ENCODE results near the gene PI4KA. TPM values are rescaled to one million over a fixed set of nuclear protein-coding genes. Genes with fewer than 3 reads are reported as not detected.
"Not testable (repeated sequence)": the region's sequence is repeated elsewhere in the genome, so short reads cannot be mapped to it uniquely, and the experiment has no call there.

Gene PI4KA
- total RNA-seq, 6 experiments from 2014 or later, result 35.3 to 55.4 (median 47.7) TPM

- no peaks in the 10 kb centered on the region for H3K4me1 ChIP-seq
- no peaks in the 10 kb centered on the region for H3K27me3 ChIP-seq
- ATAC-seq, result no peak
- no peaks in the 10 kb centered on the region for H3K36me3 ChIP-seq
- TF ChIP-seq POLR2A (IDR thresholded peaks at IDR 0.05) (no peak), CTCF (IDR thresholded peaks at IDR 0.05) (no peak)
- no peaks in the 10 kb centered on the region for H3K9me3 ChIP-seq
- H3K4me3 ChIP-seq, result no peak overlapping the region
- WGBS (ENCODE audit: insufficient coverage, low coverage, low lambda C conversion rate, missing lambda C conversion rate), result 58% methylated on average over 1 of the region's 1 CpG
- H3K27ac ChIP-seq, result no peak overlapping the region
- no peak for DNase-seq
- intact Hi-C loops (cut with DNase I), result no loop called here
These were observed 192.1 kb downstream of the PI4KA start for GRCh38 chr22:20666560-20666959.

GRCh38 chr22:20664594-20664959 is 194.0 kb downstream of the PI4KA start:
- no peak for ATAC-seq
- TF ChIP-seq POLR2A (IDR thresholded peaks at IDR 0.05) (no peak), CTCF (IDR thresholded peaks at IDR 0.05) (no peak)
- no CpG with 5 or more reads among the region's 1 CpG for WGBS (ENCODE audit: insufficient coverage, low coverage, low lambda C conversion rate, missing lambda C conversion rate)
- Histone ChIP-seq H3K27me3 (no peaks in the 10 kb centered on the region), H3K36me3 (no peaks in the 10 kb centered on the region), H3K9me3 (no peaks in the 10 kb centered on the region), H3K4me1 (no peaks in the 10 kb centered on the region), H3K27ac (no peak overlapping the region), H3K4me3 (no peak overlapping the region)
- DNase-seq, result no peak
- intact Hi-C loops (cut with DNase I), result no loop called here

DNA sequence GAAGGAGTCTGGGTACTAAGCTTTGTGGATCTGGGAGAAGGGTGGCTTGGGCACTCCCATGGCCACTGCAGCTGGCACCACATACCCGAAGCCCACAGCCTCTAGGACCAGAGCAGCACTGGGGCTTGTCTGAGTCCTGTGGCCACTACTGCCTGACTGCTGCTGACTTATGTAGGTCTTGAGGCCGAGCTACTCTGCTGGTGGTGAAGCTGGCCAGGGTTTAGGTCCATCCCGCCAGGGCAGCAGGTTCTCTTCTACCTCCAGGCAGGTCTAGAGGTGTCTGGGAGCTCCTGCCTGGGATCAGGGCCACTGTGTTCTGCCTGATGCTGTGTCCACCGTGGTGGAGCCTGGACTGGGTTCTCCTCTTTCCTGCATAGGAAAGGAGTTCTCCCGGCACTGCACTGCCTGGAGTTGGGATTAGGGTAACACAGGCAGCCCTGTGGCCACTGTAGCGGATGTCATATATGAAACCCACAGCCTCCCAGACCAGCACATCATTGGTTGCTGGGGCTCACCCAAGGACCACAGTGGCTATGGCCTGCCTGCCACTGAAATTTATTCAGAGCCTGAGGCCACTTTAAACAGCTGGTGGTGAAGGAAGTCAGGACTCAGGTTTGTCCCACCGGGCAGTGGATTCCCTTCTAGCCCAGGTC is 194.5 kb downstream of the PI4KA start:
- no peak overlapping the region for H3K4me3 ChIP-seq
- no peak for DNase-seq
- H3K4me1 ChIP-seq, result no peaks in the 10 kb centered on the region
- H3K9me3 ChIP-seq, result no peaks in the 10 kb centered on the region
- no peaks in the 10 kb centered on the region for H3K36me3 ChIP-seq
- no peak for ATAC-seq
- no peak overlapping the region for H3K27ac ChIP-seq
- TF ChIP-seq POLR2A (IDR thresholded peaks at IDR 0.05) (no peak), CTCF (IDR thresholded peaks at IDR 0.05) (no peak)
- intact Hi-C loops (cut with DNase I), result no loop called here
- no CpG with 5 or more reads among the region's 7 CpGs for WGBS (ENCODE audit: insufficient coverage, low coverage, low lambda C conversion rate, missing lambda C conversion rate)
- H3K27me3 ChIP-seq, result no peaks in the 10 kb centered on the region

DNA sequence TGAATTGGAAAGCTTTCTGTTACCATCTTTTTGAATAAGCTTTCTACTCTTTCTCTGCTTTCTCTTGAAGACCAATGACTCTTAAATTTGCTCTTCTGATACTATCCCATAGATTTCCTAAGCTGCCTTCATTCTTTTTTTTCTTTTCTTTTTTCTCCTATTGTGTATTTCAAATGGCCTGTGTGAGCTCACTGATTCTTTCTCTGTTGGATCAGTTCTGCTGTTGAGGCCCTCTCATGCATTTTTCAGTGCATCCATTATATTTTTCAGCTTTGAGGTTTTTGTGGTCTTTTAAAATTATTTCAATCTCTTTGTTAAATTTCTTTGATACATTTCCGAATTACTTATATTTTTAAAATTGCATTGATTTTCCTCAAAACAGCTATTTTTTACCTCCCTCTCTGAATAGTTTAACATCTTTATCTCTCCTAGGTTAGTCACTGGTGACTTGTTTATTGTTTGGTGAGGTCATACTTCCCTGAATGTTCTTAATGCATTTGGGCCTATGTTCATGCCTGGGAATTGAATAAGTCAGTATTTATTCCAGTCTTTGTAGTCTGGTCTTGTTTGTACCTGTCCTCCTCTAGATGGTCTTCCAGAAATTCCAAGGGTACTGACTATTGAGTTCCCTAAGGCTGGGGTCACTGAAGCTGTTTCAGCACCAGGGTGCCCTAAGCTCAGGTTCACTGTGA is 195.3 kb downstream of the PI4KA start:
- no peaks in the 10 kb centered on the region for H3K9me3 ChIP-seq
- 70% methylated on average over 1 of the region's 1 CpG for WGBS (ENCODE audit: insufficient coverage, low coverage, low lambda C conversion rate, missing lambda C conversion rate)

GRCh38 chr22:20662524-20663036 is 196.0 kb downstream of the PI4KA start:
- WGBS (ENCODE audit: insufficient coverage, low coverage, low lambda C conversion rate, missing lambda C conversion rate), result 66% methylated on average over 3 of the region's 4 CpGs
- H3K36me3 ChIP-seq; H3K9me3 ChIP-seq; H3K4me3 ChIP-seq; ATAC-seq; DNase-seq; H3K4me1 ChIP-seq; intact Hi-C loops (cut with DNase I); H3K27ac ChIP-seq; H3K27me3 ChIP-seq: not testable (repeated sequence)

More for the DNA sequence above, 195.3 kb downstream of the PI4KA start:
- no peak overlapping the region for H3K4me3 ChIP-seq
- no peak overlapping the region for H3K27ac ChIP-seq
- H3K4me1 ChIP-seq, result no peaks in the 10 kb centered on the region
- H3K36me3 ChIP-seq, result no peaks in the 10 kb centered on the region
- ATAC-seq (no peak), DNase-seq (no peak)
- TF ChIP-seq CTCF (IDR thresholded peaks at IDR 0.05) (no peak), POLR2A (IDR thresholded peaks at IDR 0.05) (no peak)
- no peaks in the 10 kb centered on the region for H3K27me3 ChIP-seq
- intact Hi-C loops (cut with DNase I), result no loop called here

Measured in right lobe of liver (tissue), 6 donors.